ENCODE measurements around the gene MCC.

GRCh38 chr5:113056988-113057387 is 431.3 kb downstream of the MCC start:
- TF ChIP-seq CTCF (IDR thresholded peaks at IDR 0.05) (no peak), POLR2A (IDR thresholded peaks at IDR 0.05; ENCODE audit: low read length) (no peak), BHLHE40 (IDR thresholded peaks at IDR 0.05; ENCODE audit: low read depth, low read length) (no peak)

Measured in A549 (cell line).